Measurements from ENCODE around the gene SEMA4B.
"Not testable (repeated sequence)": the region's sequence is repeated elsewhere in the genome, so short reads cannot be mapped to it uniquely, and the experiment has no call there.

The SEMA4B gene

GRCh38 chr15:90178468-90179435 lies 22.4 kb upstream of the SEMA4B start:
- in situ Hi-C loops (cut with MboI; ENCODE audit: low sequenced_read_pairs): no loop called here

DNA sequence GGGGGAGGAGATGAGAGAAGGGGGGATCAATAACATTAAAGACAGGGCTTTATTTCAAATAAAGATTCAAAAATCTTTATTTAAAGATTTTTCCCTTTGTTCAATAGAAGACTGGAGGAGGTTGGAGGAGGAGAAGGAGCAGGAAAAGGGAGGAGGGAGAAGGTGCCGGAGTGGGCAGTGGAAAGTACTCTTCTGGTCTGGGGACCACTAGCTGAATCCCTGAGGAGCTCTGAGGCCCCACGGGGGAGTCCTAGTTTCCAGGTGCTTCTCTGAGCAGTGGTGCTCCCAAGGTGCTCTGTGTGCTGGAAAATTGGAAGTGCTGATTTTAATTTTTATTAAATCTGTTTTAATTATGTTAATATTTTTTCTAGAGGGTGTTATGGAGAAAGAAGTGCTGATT lies 19.4 kb upstream of the SEMA4B start:
- in situ Hi-C loops (cut with MboI; ENCODE audit: low sequenced_read_pairs): no loop called here

- in situ Hi-C loops (cut with MboI; ENCODE audit: low sequenced_read_pairs): no loop called here
Observed at GRCh38 chr15:90184119-90184785, 16.9 kb upstream of the SEMA4B start.

GRCh38 chr15:90184786-90185704 lies 16.1 kb upstream of the SEMA4B start:
- in situ Hi-C loops (cut with MboI; ENCODE audit: low sequenced_read_pairs): no loop called here

GRCh38 chr15:90187257-90187868 lies 13.8 kb upstream of the SEMA4B start:
- in situ Hi-C loops (cut with MboI; ENCODE audit: low sequenced_read_pairs): no loop called here

DNA sequence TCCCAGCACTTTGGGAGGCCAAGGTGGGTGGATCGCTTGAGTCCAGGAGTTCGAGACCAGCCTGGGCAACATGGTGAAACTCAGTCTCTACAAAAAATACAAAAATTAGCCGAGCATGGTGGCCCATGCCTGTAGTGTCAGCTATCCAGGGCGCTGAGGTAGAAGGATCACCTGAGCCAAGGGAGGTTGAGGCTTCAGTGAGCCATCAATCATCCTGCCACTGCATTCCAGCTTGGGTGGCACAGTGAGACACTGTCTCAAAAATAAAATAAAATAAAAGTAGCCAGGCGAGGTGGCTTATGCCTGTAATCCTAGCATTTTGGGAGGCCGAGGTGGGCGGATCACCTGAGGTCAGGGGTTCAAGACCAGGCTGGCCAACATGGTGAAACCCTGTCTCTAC lies 13.1 kb upstream of the SEMA4B start:
- in situ Hi-C loops (cut with MboI; ENCODE audit: low sequenced_read_pairs): not testable (repeated sequence)

DNA sequence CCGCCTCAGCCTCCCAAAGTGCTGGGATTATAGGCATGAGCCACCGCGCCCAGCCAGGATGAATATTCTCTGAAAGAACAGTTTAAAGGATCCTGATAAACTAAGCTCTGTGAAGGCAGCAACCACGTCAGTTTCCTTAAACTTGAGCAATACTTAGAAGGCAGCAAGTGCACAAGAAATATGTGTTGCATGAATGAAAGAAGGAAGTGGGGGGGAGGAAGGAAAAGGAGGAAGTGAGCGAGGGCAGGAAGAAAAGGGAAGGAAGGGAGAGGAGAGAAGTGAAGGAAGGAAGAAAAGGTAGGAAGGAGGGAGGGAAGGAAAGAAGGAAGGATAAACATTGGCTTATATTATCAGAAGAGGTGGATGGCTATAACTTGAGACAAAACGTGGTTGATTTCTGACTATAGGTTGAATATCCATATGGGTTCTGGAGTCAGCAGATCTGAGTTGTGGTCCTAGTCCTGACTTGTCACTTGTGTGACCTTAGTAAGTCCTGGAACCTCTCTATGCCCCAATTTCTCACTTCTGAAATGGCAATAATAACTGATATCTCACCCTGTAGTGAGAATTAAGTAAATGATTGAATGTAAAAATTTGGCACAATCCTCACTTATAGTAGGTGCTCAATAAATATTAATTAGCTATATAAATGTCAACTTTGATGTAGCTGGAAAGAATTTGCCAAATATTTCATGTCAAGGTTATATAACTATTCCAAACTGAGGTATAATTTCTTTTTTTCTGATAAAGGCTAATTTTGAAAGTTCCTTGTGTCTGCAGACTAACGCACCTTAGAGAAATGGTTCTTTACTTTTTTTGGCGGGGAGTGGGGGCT lies 12.0 kb upstream of the SEMA4B start:
- in situ Hi-C loops (cut with MboI; ENCODE audit: low sequenced_read_pairs): no loop called here

GRCh38 chr15:90189781-90190467 lies 11.2 kb upstream of the SEMA4B start:
- in situ Hi-C loops (cut with MboI; ENCODE audit: low sequenced_read_pairs): no loop called here

DNA sequence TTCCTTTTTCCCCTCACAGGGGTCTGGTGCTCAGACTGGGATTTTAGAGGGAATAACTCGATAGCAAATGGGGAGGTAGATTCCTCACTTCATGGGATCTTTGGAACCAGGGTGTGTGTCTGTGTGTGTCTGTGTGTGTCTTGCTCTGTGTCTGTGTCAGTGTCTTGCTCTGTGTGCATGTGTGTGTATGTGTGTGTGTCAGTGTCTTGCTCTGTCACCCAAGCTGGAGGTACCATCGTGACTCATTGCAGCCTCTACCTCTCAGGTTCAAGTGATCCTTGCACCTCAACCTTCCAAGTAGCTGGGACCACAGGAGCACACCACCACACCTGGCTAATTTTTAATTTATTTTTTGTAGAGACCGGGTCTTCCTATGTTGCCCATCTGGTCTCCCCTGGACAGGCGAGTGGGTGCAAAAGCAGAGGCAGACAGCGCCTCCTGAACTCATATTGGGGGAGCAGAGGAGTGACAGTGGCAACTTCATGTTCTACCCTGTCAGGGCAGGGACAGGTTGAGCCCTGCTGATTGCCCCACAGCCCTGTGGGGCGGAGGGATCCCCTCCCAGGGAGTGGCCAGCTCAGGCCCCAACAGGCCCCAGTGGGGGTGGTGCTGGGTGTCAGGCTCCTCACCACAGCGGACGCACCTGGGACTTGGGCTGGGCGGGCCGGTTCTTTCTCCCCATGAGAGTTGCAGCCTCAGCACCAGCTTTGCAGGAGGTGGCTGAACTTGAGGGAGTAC lies 10.4 kb upstream of the SEMA4B start:
- in situ Hi-C loops (cut with MboI; ENCODE audit: low sequenced_read_pairs): no loop called here

GRCh38 chr15:90191344-90191687 lies 9.8 kb upstream of the SEMA4B start:
- in situ Hi-C loops (cut with MboI; ENCODE audit: low sequenced_read_pairs): no loop called here

GRCh38 chr15:90191794-90192509 lies 9.2 kb upstream of the SEMA4B start:
- in situ Hi-C loops (cut with MboI; ENCODE audit: low sequenced_read_pairs): no loop called here

- in situ Hi-C loops (cut with MboI; ENCODE audit: low sequenced_read_pairs): no loop called here
Observed at GRCh38 chr15:90192961-90193786, 8.0 kb upstream of the SEMA4B start.

- in situ Hi-C loops (cut with MboI; ENCODE audit: low sequenced_read_pairs): no loop called here
Observed at GRCh38 chr15:90194655-90195054, 6.5 kb upstream of the SEMA4B start.

GRCh38 chr15:90200534-90201129 lies 498 bp upstream of the SEMA4B start:
- in situ Hi-C loops (cut with MboI; ENCODE audit: low sequenced_read_pairs): no loop called here

- in situ Hi-C loops (cut with MboI; ENCODE audit: low sequenced_read_pairs): no loop called here
Observed at GRCh38 chr15:90201944-90202375, 830 bp downstream of the SEMA4B start.

GRCh38 chr15:90202929-90203328 lies 1.8 kb downstream of the SEMA4B start:
- in situ Hi-C loops (cut with MboI; ENCODE audit: low sequenced_read_pairs): no loop called here

GRCh38 chr15:90203473-90203872 lies 2.3 kb downstream of the SEMA4B start:
- in situ Hi-C loops (cut with MboI; ENCODE audit: low sequenced_read_pairs): no loop called here

Measured in HL-60/S4 treated with phorbol 12-myristate 13-acetate at 8.2 ng/mL for 4 days and 3 days (cell line).